Cardiac muscle cell (in vitro differentiated cells and primary cell): Measurements from ENCODE around the gene NFATC2. TPM values are rescaled to one million over a fixed set of nuclear protein-coding genes. Genes with fewer than 3 reads are reported as not detected.

ENCODE experiments used
- DNase-seq, 2 donors: peaks; one replicate each; pipeline versions ENCODE4 v3.0.0 to v3.0.0-alpha.2; 2010 to 2017; ENCODE audit warnings: low read depth in 1 of 2, low spot score in 1 of 2
- H3K27ac ChIP-seq: fragments of 200-600 bp; sonication (generic); 2 replicates; pipeline ENCODE4 v1.5.1; 2016
- H3K27me3 ChIP-seq: fragments of 200-600 bp; sonication (generic); 2 replicates; pipeline ENCODE4 v1.6.0; 2016; ENCODE audit warnings: control low read depth
- H3K36me3 ChIP-seq: fragments of 200-600 bp; sonication (generic); 2 replicates; pipeline ENCODE4 v1.5.1; 2016; ENCODE audit warnings: control low read depth
- H3K4me1 ChIP-seq: fragments of 200-600 bp; sonication (generic); 2 replicates; pipeline ENCODE4 v1.8.1; 2017; ENCODE audit warnings: low read depth, mild to moderate bottlenecking, mixed run types
- H3K4me3 ChIP-seq: fragments of 200-600 bp; sonication (generic); 2 replicates; pipeline ENCODE4 v1.5.1; 2016; ENCODE audit warnings: mild to moderate bottlenecking
- H3K9me3 ChIP-seq: fragments of 200-600 bp; sonication (generic); 2 replicates; pipeline ENCODE4 v1.5.1; 2017; ENCODE audit warnings: low read depth, mild to moderate bottlenecking, control low read depth
- CTCF ChIP-seq: IDR thresholded peaks from 2 replicates; pipeline ENCODE4 v1.5.1; 2012; ENCODE audit warnings: low read depth, mild to moderate bottlenecking, low read length
- polyA plus RNA-seq: library from polyadenylated mRNA; unstranded; fragments of >200 nt; fragmentation: Nextera tagmentation; extraction: Ambion mirVana; gene quantifications from 2 replicates; pipeline ENCODE4 v1.2.1, GENCODE V29; 2016
- total RNA-seq: library from RNA; depleted of rRNA; stranded (reverse); fragments of >200 nt; gene quantifications from 2 replicates; pipeline ENCODE4 v1.2.3, GENCODE V29; 2016

Gene NFATC2
- total and polyA plus RNA-seq, 2 experiments from 2014 or later, result 5.8 to 17.0 TPM

DNA sequence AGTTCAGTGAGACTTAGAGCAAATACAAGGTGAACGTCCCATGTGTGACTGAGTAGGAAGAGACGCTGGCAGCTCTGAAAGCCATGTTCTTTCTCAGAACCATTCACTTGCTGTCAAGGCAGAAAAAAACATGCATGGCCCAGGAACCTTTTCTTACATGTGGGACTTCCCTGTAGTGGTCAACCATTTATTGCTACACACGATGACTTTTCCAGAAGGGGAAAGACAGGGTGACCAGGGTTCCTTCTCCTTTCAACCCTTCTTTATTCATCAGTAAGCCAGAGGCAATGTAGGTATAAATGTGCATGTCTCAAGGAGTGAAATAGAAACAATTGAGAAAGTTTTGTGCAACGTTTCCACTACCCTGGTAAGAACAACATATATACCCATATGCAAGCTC lies 189.0 kb downstream of the NFATC2 start:
- Histone ChIP-seq H3K9me3 (no peaks in the 10 kb centered on the region), H3K27me3 (no peaks in the 10 kb centered on the region), H3K4me3 (no peak overlapping the region), H3K4me1 (no peaks in the 10 kb centered on the region), H3K27ac (no peak overlapping the region), H3K36me3 (no peaks in the 10 kb centered on the region)
- no peak for TF ChIP-seq CTCF
- no peak for DNase-seq

GRCh38 chr20:51352791-51353190 lies 189.7 kb downstream of the NFATC2 start:
- DNase-seq, result no peak
- H3K36me3 ChIP-seq, result no peaks in the 10 kb centered on the region
- no peak overlapping the region for H3K27ac ChIP-seq
- TF ChIP-seq CTCF, result no peak
- H3K4me3 ChIP-seq, result no peak overlapping the region
- H3K9me3 ChIP-seq, result no peaks in the 10 kb centered on the region
- no peaks in the 10 kb centered on the region for H3K4me1 ChIP-seq
- no peaks in the 10 kb centered on the region for H3K27me3 ChIP-seq

DNA sequence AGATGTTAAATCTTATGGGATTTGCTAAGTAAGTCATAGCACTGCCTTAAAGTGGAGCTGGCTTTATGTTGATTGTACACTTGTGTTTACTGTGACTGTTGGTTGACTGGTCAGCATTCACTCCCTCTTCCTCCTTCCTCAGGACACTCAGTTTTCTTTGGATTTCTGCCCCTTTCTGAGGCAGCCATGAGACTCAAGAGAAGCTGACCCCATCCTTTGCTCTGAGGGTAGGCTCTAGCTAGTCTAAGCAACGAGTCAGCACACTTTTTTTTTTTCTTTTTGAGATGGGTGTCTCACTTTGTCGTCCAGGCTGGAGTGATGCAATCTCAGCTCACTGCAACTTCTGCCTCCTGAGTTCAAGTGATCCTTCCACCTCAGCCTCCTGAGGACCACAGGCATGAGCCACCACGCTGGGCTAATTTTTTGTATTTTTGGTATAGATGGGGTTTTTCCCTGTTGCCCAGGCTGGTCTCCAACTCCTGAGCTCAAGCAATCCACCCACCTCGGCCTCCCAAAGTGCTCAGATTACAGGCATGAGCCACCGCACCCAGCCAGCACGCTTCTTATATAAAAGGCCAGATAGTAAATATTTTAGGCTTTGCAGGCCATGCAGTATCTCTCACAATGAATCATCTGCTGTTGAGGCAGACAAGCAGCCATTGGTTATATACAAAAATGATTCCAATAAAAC lies 191.4 kb downstream of the NFATC2 start:
- DNase-seq, result peak in 1 of 2 donors; percentile 61
- Histone ChIP-seq H3K4me3 (no peak overlapping the region), H3K9me3 (no peaks in the 10 kb centered on the region), H3K36me3 (no peaks in the 10 kb centered on the region), H3K27me3 (no peaks in the 10 kb centered on the region), H3K27ac (no peak overlapping the region), H3K4me1 (no peaks in the 10 kb centered on the region)
- no peak for TF ChIP-seq CTCF

DNA sequence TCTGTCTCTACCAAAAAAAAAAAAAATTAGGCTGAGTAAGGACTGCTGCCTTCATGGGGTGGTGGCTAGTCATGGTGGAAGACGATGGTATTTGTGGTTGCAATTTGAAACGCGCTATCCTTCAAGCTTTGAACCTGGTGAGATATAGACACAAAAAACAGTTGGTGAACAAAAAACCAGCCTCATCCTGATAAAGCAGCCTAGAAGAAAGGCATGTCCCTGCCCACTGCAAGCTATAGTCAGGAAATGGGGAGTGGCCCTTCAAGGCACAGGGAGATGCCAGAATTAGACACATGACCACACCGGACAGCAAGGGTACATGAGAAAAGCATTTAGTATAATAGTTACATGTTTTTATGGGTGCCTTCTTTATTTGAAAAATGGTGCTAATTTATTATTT lies 193.6 kb downstream of the NFATC2 start:
- no peak for DNase-seq
- no peaks in the 10 kb centered on the region for H3K4me1 ChIP-seq
- no peaks in the 10 kb centered on the region for H3K27me3 ChIP-seq
- no peak for TF ChIP-seq CTCF
- H3K27ac ChIP-seq, result no peak overlapping the region
- no peak overlapping the region for H3K4me3 ChIP-seq
- H3K36me3 ChIP-seq, result no peaks in the 10 kb centered on the region
- H3K9me3 ChIP-seq, result no peaks in the 10 kb centered on the region

DNA sequence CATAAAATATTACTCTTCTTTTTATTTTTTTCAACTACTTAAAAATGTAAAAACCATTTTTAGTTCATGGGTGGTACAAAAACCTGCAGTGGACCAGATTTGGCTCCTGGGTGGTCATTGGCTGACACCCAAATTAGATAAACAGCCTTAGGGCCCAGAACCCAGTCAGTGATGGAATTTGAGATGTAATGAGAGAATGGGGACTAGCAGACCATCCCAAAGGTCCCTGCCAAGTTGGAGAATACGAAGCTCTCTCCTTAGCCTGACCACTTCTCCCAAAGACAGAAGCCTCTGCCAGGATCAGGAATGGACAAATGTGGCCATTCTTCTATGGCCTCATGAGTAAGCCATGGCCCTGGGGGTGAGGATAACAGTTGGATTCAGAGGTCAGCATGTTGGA lies 194.7 kb downstream of the NFATC2 start:
- no peak for TF ChIP-seq CTCF
- Histone ChIP-seq H3K27me3 (no peaks in the 10 kb centered on the region), H3K4me1 (no peaks in the 10 kb centered on the region), H3K9me3 (no peaks in the 10 kb centered on the region), H3K36me3 (no peaks in the 10 kb centered on the region), H3K27ac (no peak overlapping the region), H3K4me3 (no peak overlapping the region)
- DNase-seq, result no peak
